HG02678 (cell line): ENCODE results near the gene MAFF.

ENCODE experiments used
- ATAC-seq: cut with Tn5 transposase; IDR thresholded peaks from one replicate; pipeline ENCODE4 v1.9.1; 2021; ENCODE audit warnings: mild to moderate bottlenecking, moderate library complexity; ENCODE audit not compliant: unreplicated experiment

MAFF gene

GRCh38 chr22:38203090-38203810, 1.5 kb downstream of the MAFF start:
- no peak for ATAC-seq

GRCh38 chr22:38203855-38204514, 2.2 kb downstream of the MAFF start:
- no peak for ATAC-seq

- no peak for ATAC-seq
Observed at GRCh38 chr22:38204784-38205183, 3.0 kb downstream of the MAFF start.

- ATAC-seq: no peak
Observed at GRCh38 chr22:38205261-38206128, 3.7 kb downstream of the MAFF start.

GRCh38 chr22:38207898-38208432, 6.2 kb downstream of the MAFF start:
- ATAC-seq: no peak

GRCh38 chr22:38208551-38208968, 6.8 kb downstream of the MAFF start:
- ATAC-seq: no peak

GRCh38 chr22:38211556-38211955, 9.8 kb downstream of the MAFF start:
- ATAC-seq: no peak

- ATAC-seq: no peak
Observed at GRCh38 chr22:38212442-38212841, 10.6 kb downstream of the MAFF start.

GRCh38 chr22:38213319-38213989, 11.7 kb downstream of the MAFF start:
- no peak for ATAC-seq

GRCh38 chr22:38213990-38214301, 12.2 kb downstream of the MAFF start:
- peak; percentile 17 for ATAC-seq

- peak; percentile 37 for ATAC-seq
Observed at GRCh38 chr22:38214302-38215056, 12.7 kb downstream of the MAFF start.

- ATAC-seq: no peak
Observed at GRCh38 chr22:38215156-38216038, 13.6 kb downstream of the MAFF start.

GRCh38 chr22:38218661-38219622, 17.1 kb downstream of the MAFF start:
- no peak for ATAC-seq

- no peak for ATAC-seq
Observed at GRCh38 chr22:38219632-38220031, 17.8 kb downstream of the MAFF start.

GRCh38 chr22:38220163-38220562, 18.4 kb downstream of the MAFF start:
- no peak for ATAC-seq

- ATAC-seq: no peak
Observed at GRCh38 chr22:38220653-38221386, 19.0 kb downstream of the MAFF start.

- ATAC-seq: no peak
Observed at GRCh38 chr22:38221407-38221806, 19.6 kb downstream of the MAFF start.
